GM12892 (cell line): Measurements from ENCODE around the gene PLEKHA6.

Experiments used
- DNase-seq: peaks from one replicate; pipeline ENCODE4 v3.0.0; 2011; ENCODE audit not compliant: insufficient read length
- FAIRE-seq: peaks from 2 replicates; lab custom pipeline; 2011; peaks lifted over from hg19 to GRCh38; lab: Jason Lieb, UNC
- POLR2A ChIP-seq: IDR thresholded peaks from 2 replicates; pipeline ENCODE4 v1.6.1; 2011; ENCODE audit warnings: low read depth, low read length, control low read depth
- POLR2AphosphoS5 ChIP-seq: IDR thresholded peaks from 2 replicates; pipeline ENCODE4 v1.6.1; 2011; ENCODE audit warnings: low read depth, low read length, control low read depth
- TAF1 ChIP-seq: IDR thresholded peaks from 2 replicates; pipeline ENCODE4 v1.6.1; 2011; ENCODE audit warnings: low read depth, mild to moderate bottlenecking, control low read depth, low read length, borderline replicate concordance

PLEKHA6 gene

GRCh38 chr1:204261746-204262505 is 97.8 kb downstream of the PLEKHA6 start:
- TF ChIP-seq POLR2AphosphoS5 (no peak), TAF1 (no peak), POLR2A (no peak)
- FAIRE-seq = no peak
- no peak for DNase-seq

DNA sequence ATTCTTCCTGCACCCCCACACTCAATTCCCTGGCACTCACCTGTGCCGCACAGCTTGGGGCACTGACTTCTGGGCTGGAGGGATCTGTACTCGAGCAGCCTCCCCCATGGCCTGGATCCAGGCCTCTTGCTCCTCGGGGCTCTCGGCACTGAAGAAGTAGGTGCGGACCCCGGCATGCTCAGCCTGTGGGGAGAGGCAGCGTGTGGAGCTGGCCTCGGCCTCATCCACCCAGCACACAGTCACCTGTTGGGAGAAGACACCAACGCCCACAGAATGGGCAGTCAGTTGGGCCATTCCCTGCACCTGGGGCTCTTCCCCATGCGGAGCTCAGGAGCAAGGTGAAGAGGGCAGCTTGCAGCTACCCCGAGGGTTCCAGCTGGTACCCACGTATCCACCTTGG is 98.5 kb downstream of the PLEKHA6 start:
- no peak for DNase-seq
- FAIRE-seq = no peak
- no peak for TF ChIP-seq TAF1
- no peak for TF ChIP-seq POLR2AphosphoS5
- TF ChIP-seq POLR2A = no peak

DNA sequence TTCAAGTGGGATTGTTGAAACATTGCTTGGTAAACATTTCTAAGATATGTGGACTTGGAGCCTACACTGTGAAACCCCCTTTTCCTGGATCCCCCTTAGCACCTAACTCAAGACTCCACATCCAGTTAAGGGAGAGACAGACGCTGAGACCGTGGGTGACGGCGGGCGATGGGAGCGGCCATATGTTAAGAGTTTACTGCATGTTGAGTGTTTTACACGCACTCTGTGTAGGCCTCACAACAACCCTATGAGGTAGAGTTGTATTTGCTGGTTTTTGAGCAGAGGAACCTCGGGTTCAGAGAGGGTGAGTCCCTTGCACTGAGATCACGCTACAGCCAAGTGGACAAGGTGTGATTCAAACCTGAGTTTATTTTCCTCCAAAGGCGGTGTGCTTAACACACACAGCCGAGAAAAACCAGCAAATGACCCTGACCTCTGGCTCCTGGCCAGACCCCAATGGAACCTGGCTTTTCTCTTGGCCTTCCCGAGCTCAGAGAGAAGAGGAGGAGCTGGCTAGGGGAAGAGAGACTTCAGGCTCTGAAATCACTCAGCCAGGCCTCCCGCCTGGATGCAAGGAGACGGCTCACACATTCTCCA is 99.0 kb downstream of the PLEKHA6 start:
- DNase-seq (no peak), FAIRE-seq (no peak)
- no peak for TF ChIP-seq POLR2A
- TF ChIP-seq POLR2AphosphoS5 = no peak

GRCh38 chr1:204259782-204260181 is 99.9 kb downstream of the PLEKHA6 start:
- FAIRE-seq (no peak), DNase-seq (no peak)
- no peak for TF ChIP-seq POLR2A
- TF ChIP-seq POLR2AphosphoS5 = no peak
- no peak for TF ChIP-seq TAF1

DNA sequence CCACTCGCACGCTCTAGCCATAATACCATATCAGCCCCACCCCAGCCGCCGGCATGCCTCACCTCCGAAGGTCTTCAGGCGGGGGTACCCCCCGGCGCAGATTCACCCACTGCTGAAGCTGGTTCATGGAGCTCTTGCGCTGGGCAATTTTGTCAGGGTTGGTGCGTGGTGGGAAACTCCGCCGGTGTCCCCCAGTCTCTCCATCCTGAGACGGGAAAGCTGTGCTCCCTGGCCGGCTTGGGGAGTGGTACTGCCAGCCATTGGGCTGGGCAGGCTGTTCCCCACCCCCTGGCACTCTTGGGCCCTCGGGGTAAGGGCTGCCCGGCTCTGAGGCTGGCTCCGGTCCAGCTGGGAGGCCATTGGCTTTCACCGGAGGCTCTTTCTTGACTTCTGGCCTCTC is 100.5 kb downstream of the PLEKHA6 start:
- no peak for DNase-seq
- FAIRE-seq = no peak
- TF ChIP-seq POLR2A (no peak), TAF1 (no peak), POLR2AphosphoS5 (no peak)

DNA sequence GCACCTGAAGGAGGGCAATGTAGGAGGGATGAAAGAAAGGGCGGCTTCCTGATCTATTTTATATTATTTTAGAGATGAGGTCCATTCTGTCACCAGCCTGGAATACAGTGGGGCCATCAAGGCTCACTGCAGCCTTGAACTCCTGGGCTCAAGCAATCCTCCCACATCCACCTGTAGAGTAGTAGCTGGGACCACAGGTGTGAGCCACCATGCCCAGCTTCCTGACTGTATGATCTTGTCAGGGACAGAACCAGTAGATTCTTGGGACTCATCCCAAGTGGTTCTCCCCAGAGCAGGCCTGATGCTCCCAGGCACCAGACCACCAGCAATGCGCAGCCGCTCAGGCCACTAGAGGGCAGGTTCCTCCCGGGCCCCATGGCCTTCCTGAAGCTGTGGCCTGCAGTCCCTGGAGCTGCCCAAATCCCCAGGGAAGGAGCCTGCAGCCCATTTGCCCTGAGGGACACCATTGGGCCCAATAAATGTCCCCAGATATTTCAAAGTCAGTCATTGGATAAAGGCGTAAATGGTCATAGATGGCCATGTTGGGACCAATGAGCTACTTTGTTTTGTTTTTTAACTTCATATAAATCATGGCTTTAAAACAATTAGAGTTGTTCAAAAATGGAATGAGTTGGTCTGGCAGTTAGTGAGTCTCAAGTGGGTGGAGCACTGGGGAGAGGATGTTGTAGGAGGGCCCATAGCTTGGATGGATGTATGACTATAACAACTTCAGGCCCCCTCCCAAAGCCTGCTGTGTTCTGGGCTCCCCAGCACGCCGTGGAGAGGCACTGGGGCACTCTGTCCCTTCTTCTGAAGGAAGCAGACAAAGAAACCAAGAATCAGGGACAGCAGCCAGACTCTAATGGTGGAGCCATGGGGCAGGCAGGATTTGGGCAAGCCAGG is 101.3 kb downstream of the PLEKHA6 start:
- TF ChIP-seq POLR2A = no peak
- FAIRE-seq (no peak), DNase-seq (peak; percentile 49)

DNA sequence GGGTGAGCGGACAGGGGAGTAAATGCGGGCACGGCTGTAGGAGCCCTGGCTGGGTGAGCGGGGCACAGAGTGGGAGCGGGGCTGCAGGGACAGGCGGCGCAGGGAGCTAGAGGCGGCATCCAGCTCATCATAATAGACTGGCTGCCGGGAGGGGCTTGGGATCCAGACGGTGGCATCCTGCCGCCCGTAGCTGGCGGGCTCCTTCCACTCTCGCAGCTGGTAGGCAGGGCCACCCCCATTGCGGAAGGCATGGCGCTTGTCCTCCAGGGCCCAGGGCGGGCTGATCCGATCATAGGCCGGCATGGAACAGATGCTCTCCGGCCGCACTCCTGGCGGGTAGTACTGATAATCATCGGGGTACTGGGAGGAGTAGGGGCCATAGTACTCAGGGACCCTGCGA is 102.3 kb downstream of the PLEKHA6 start:
- DNase-seq = no peak
- TF ChIP-seq POLR2AphosphoS5 = no peak
- no peak for TF ChIP-seq POLR2A
- no peak for TF ChIP-seq TAF1
- no peak for FAIRE-seq

DNA sequence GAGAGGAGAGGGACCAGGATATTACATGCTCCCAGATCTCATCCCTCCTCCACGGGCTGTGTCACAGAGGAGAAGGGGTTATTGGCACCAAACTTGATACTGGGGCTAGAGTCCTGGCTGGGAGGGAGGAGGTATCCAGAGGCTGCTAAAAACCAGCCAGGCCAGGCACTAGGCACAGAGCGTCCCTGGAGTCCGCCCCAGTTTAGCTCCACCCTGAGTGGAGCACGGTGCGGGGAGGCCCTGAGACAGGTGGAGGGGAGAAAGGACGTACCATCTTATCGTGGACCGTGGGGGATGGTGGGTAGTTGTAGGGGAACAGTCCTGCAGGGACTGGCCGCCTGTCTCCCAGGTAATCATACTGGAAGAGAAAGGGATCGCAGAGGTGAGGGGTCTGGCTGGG is 103.2 kb downstream of the PLEKHA6 start:
- FAIRE-seq = no peak
- no peak for DNase-seq
- TF ChIP-seq TAF1 = no peak
- no peak for TF ChIP-seq POLR2A

- no peak for FAIRE-seq
- DNase-seq = no peak
- TF ChIP-seq POLR2A (no peak), POLR2AphosphoS5 (no peak), TAF1 (no peak)
These were observed 103.8 kb downstream of the PLEKHA6 start for GRCh38 chr1:204255966-204256365.

DNA sequence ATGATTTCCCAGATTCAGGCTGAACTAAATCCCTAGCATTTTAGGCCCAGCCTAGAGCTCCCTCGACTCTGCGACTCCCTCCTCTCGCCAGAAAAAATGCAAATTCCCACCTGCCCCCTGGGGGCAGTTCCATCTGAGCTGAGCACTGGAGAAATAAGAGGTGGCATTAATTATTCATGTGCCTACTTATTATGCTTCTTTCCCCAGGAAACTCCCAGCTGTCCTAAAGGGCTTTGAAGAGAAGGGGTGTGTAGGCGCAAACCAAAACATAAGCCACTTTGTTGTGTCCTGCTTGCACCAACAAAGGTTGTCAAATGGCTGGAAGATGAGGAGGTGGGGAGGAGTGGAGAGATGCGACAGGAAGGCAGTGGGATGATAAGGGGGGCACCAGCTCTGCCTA is 104.5 kb downstream of the PLEKHA6 start:
- DNase-seq (no peak), FAIRE-seq (no peak)
- TF ChIP-seq TAF1 = no peak
- no peak for TF ChIP-seq POLR2A
- TF ChIP-seq POLR2AphosphoS5 = no peak

- FAIRE-seq (no peak), DNase-seq (no peak)
- no peak for TF ChIP-seq POLR2A
These were observed 105.6 kb downstream of the PLEKHA6 start for GRCh38 chr1:204254031-204254661.
